ENCODE data around the gene MIOX. TPM values are rescaled to one million over a fixed set of nuclear protein-coding genes. Genes with fewer than 3 reads are reported as not detected.

Gene MIOX
- polyA plus RNA-seq, 1 experiment = 0.14 TPM

DNA sequence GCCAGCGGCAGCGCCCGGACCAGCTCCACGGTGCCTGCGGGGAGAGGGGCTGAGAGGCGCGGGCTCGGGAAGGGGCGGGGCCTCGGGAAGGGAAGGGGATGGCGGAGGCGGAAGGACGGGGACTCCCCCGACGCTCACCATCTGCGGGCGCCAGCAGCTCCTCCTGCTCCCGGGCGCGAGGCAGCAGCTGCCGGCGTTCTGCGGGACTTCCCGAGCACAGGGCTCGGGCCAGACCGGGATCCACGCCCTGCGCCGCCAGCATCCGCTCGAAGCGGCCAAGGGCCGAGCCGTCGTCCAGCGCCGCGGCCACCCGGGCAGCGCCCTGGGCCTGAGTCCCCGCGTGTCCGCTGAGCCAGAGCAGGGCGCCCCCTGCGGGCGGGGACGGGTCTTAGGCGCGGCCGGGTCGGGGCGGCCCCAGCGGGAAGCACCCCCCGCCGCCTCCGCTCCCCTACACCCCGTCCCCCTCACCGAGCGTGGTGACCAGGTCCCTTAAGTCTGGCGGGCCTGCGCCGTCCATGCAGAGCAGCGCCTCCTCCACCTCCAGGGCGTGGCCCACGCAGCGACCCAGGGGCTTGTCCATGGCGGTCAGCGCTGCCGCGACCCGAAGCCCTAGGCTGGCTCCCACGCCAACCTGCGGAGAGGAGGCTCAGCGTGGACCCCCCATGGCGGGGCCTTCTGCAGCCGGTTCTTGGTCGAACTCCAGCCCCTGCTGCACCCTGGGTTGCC is 39.6 kb downstream of the MIOX start:
- peak overlapping the region; percentile 57 for H3K27ac ChIP-seq (ENCODE audit: low read depth, low read length)
- H3K4me3 ChIP-seq (ENCODE audit: low read depth, low read length) = peak overlapping the region; percentile 81
- TF ChIP-seq CTCF (IDR thresholded peaks at IDR 0.05; ENCODE audit: low read depth, low read length) = peak; percentile 41
- peaks cover 5% of the 10 kb centered on the region for H3K27me3 ChIP-seq (ENCODE audit: control insufficient read depth, insufficient read depth, low read length)
- peaks cover 11% of the 10 kb centered on the region; the same call in 1 of the 2 replicates for H3K9me3 ChIP-seq (ENCODE audit: control insufficient read depth, insufficient read depth, low read length)
- CTCF ChIA-PET = interaction anchor here (0.7 to 2.6 kb wide), 23 partner anchors 10 to 168 kb away, joined by 3 to 32 read pairs (median 3); partner anchors contain the start of genes ARSA, CPT1B, KLHDC7B and LMF2
- POLR2A ChIA-PET = interaction anchor here (0.9 to 2.0 kb wide), 12 partner anchors 14 to 101 kb away, joined by 3 to 29 read pairs (median 6); partner anchors contain the start of genes ARSA, CPT1B, KLHDC7B and LMF2
- no peak for DNase-seq (ENCODE audit: low read depth, low spot score)

GRCh38 chr22:50526834-50527801 is 40.5 kb downstream of the MIOX start:
- DNase-seq (ENCODE audit: low read depth, low spot score) = no peak
- Histone ChIP-seq H3K27ac (ENCODE audit: low read depth, low read length) (peak overlapping the region; percentile 57), H3K4me3 (ENCODE audit: low read depth, low read length) (peak overlapping the region; percentile 81), H3K9me3 (ENCODE audit: control insufficient read depth, insufficient read depth, low read length) (peaks cover 11% of the 10 kb centered on the region; the same call in 1 of the 2 replicates), H3K27me3 (ENCODE audit: control insufficient read depth, insufficient read depth, low read length) (peaks cover 5% of the 10 kb centered on the region)
- CTCF ChIA-PET = interaction anchor here (0.5 to 0.7 kb wide), 2 partner anchors 9 to 24 kb away, joined by 5 read pairs; no protein-coding TSS in a partner anchor
- no peak for TF ChIP-seq CTCF (IDR thresholded peaks at IDR 0.05; ENCODE audit: low read depth, low read length)
- POLR2A ChIA-PET = interaction anchor here (0.6 kb wide), 1 partner anchor 11 kb away, joined by 5 read pairs; no protein-coding TSS in a partner anchor

DNA sequence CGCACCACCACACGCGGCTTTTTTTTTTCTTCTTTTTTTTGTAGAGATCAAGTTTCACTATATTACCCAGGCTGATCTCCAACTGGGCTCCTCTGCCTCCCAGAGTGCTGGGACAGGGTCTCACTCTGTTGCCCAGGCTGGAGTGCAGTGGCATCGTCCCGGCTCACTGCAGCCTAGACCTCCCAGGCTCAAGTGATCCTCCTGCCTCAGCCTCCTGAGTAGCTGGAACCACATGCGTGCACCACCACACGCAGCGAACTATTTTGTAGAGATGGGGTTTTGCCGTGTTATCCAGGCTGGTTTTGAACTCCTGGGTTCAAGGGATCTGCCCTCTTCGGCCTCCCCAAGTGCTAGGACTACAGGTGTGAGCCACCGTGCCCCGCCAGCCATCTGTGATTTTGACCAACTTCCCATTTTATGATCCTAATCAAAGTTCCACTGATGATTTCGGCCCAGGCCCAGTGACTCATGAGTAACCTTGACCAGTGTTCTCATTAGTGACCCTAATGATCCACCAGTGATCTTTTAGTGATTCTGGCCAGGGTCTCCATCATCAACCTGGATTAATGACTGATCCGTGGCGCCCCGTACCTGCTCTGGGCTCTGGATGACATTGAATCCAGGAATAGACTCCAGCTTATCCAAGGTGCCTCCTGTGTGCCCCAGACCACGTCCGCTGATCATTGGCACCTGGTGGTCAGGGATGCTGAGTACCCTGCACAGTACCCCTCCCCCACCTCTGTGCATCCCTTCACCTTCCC is 41.4 kb downstream of the MIOX start:
- DNase-seq (ENCODE audit: low read depth, low spot score) = no peak
- TF ChIP-seq CTCF (IDR thresholded peaks at IDR 0.05; ENCODE audit: low read depth, low read length) = no peak
- H3K27me3 ChIP-seq (ENCODE audit: control insufficient read depth, insufficient read depth, low read length) = peaks cover 5% of the 10 kb centered on the region
- no peak overlapping the region for H3K27ac ChIP-seq (ENCODE audit: low read depth, low read length)
- CTCF ChIA-PET = interaction anchor here (0.5 to 0.7 kb wide), 2 partner anchors 8 to 25 kb away, joined by 5 read pairs; no protein-coding TSS in a partner anchor
- peaks cover 11% of the 10 kb centered on the region; the same call in 1 of the 2 replicates for H3K9me3 ChIP-seq (ENCODE audit: control insufficient read depth, insufficient read depth, low read length)
- no peak overlapping the region for H3K4me3 ChIP-seq (ENCODE audit: low read depth, low read length)
- POLR2A ChIA-PET = no interaction called here

DNA sequence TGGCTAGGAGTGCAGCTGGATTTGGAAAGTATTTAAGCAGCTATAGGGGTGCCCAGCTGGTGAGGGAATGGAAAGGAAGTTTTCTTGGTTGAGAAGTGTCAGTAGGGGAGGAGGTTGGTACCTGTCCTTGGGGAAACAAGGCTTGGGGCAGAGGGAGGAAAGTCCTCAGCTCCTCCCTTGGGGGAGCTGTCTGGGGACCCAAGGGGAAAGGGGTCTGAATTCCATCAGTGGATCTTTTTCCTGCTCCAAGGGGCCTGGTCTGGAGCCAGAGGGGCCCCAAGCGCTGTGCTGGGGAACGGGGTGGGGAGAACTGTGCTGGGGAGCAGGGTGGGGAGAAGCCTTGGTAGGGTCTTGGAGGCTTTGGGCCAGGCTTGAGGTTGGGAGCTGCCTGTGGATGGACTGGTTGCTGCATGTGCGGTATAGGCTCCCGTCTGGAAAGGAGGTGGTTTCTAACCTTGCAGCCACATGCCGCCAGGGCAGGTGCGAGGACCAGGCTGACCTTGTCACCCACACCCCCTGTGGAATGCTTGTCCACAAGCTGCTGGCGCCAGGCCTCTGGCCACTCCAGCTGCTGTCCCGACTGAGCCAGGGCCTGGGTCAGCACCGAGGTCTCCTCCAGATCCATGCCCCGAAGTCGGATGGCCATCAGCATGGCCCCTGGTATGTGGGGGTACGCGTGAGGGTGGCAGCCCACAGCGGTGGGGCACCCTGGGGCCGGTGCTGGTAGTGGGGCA is 42.2 kb downstream of the MIOX start:
- H3K9me3 ChIP-seq (ENCODE audit: control insufficient read depth, insufficient read depth, low read length) = peaks cover 11% of the 10 kb centered on the region; the same call in 1 of the 2 replicates
- no peak overlapping the region for H3K27ac ChIP-seq (ENCODE audit: low read depth, low read length)
- POLR2A ChIA-PET = no interaction called here
- no peak overlapping the region for H3K4me3 ChIP-seq (ENCODE audit: low read depth, low read length)
- no peak for TF ChIP-seq CTCF (IDR thresholded peaks at IDR 0.05; ENCODE audit: low read depth, low read length)
- peaks cover 5% of the 10 kb centered on the region for H3K27me3 ChIP-seq (ENCODE audit: control insufficient read depth, insufficient read depth, low read length)
- CTCF ChIA-PET = no interaction called here
- DNase-seq (ENCODE audit: low read depth, low spot score) = no peak

All from AG04450 (cell line).